ENCODE measurements around the gene MYL3. TPM values are rescaled to one million over a fixed set of nuclear protein-coding genes. Genes with fewer than 3 reads are reported as not detected.
"Not testable (repeated sequence)": the region's sequence is repeated elsewhere in the genome, so short reads cannot be mapped to it uniquely, and the experiment has no call there.

MYL3 gene
- total RNA-seq (not detected), total RNA-seq (0 to 0.15 (median 0) reads per million in 29 experiments)
- not detected for total RNA-seq (2013)

- Histone ChIP-seq H3K36me3 (ENCODE audit: control insufficient read depth in 2 of 2, extremely low read depth in 1 of 2, insufficient read depth in 1 of 2, low read length in 1 of 2) (no peaks in the 10 kb centered on the region), H3K27me3 (replicated peaks in 1 of 2; ENCODE audit: control insufficient read depth in 2 of 2, extremely low read depth in 1 of 2, insufficient read depth in 2 of 2, low read length in 1 of 2) (peaks cover 0 to 17% of the 10 kb centered on the region in 2 experiments), H3K27ac (ENCODE audit: low read length) (no peak within 1 kb of the TSS), H3K4me1 (ENCODE audit: control insufficient read depth in 1 of 2, extremely low read depth in 1 of 2, insufficient read depth in 2 of 2, low read length in 2 of 2) (no peaks in the 10 kb centered on the region), H3K9me3 (no peaks in the 10 kb centered on the region), H3K4me3 (ENCODE audit: control insufficient read depth in 1 of 2, extremely low read depth in 1 of 2, low read length in 1 of 2) (no peak within 1 kb of the TSS)
- ChIA-PET CTCF (no interaction called here), POLR2A (no interaction called here)
- DNase-seq: peak in 1 of 35 experiments; percentile 0
- peaks cover 0 to 3% of the 10 kb centered on the region in 2 donors for H3K27me3 Mint-ChIP-seq
- no peaks in the 10 kb centered on the region for H3K4me1 Mint-ChIP-seq
- H3K27ac Mint-ChIP-seq: no peak within 1 kb of the TSS
- H3K36me3 Mint-ChIP-seq: no peaks in the 10 kb centered on the region
- ATAC-seq (replicated peaks in 1 of 4): no peak
- no peak within 1 kb of the TSS for H3K4me3 Mint-ChIP-seq
- H3K9me3 Mint-ChIP-seq: no peaks in the 10 kb centered on the region
- 91% methylated on average over 4 of the region's 7 CpGs for WGBS (ENCODE audit: insufficient coverage)
Measured at GRCh38 chr3:46863261-46863782, at the start of gene MYL3. Gene MYL3 (minus strand): TSS chr3:46863444. CDS start chr3:46863390, 54 bp downstream.

- Mint-ChIP-seq H3K9me3 (peaks cover 0 to 3% (median 2%) of the 10 kb centered on the region in 3 donors), H3K27ac (no peak overlapping the region), H3K27me3 (no peaks in the 10 kb centered on the region), H3K4me3 (no peak overlapping the region), H3K36me3 (peaks cover 16% of the 10 kb centered on the region), H3K4me1 (peaks cover 16 to 26% (median 19%) of the 10 kb centered on the region in 3 donors)
- CTCF ChIA-PET: interaction anchor here (0.5 to 1.1 kb wide), 4 partner anchors 14 to 211 kb away, joined by 3 read pairs; no protein-coding TSS in a partner anchor
- H3K4me3 ChIP-seq (ENCODE audit: control insufficient read depth in 1 of 2, extremely low read depth in 1 of 2, low read length in 1 of 2): no peak overlapping the region
- H3K9me3 ChIP-seq: no peaks in the 10 kb centered on the region
- peaks cover 0 to 13% of the 10 kb centered on the region in 2 experiments for H3K27me3 ChIP-seq (replicated peaks in 1 of 2; ENCODE audit: control insufficient read depth in 2 of 2, extremely low read depth in 1 of 2, insufficient read depth in 2 of 2, low read length in 1 of 2)
- peaks cover 0 to 24% of the 10 kb centered on the region in 2 experiments for H3K4me1 ChIP-seq (ENCODE audit: control insufficient read depth in 1 of 2, extremely low read depth in 1 of 2, insufficient read depth in 2 of 2, low read length in 2 of 2)
- WGBS (ENCODE audit: insufficient coverage): no CpG with 5 or more reads among the region's 3 CpGs
- H3K36me3 ChIP-seq (ENCODE audit: control insufficient read depth in 2 of 2, extremely low read depth in 1 of 2, insufficient read depth in 1 of 2, low read length in 1 of 2): peaks cover 0 to 8% of the 10 kb centered on the region in 2 donors
- ATAC-seq (replicated peaks in 1 of 4) (no peak), DNase-seq (no peak)
- POLR2A ChIA-PET: interaction anchor here (0.7 kb wide), 2 partner anchors 460 to 947 kb away, joined by 3 to 5 read pairs; no protein-coding TSS in a partner anchor
- no peak overlapping the region for H3K27ac ChIP-seq (ENCODE audit: low read length)
Measured at GRCh38 chr3:46912986-46913385, 49.7 kb upstream of the MYL3 start.

GRCh38 chr3:46910914-46911313 lies 47.7 kb upstream of the MYL3 start:
- CTCF ChIA-PET: interaction anchor here in 1 of 2 donors (0.7 to 0.8 kb wide), 2 partner anchors 9 to 65 kb away, joined by 3 read pairs; no protein-coding TSS in a partner anchor
- H3K27me3 Mint-ChIP-seq; H3K36me3 ChIP-seq (ENCODE audit: control insufficient read depth in 2 of 2, extremely low read depth in 1 of 2, insufficient read depth in 1 of 2, low read length in 1 of 2); POLR2A ChIA-PET; DNase-seq; H3K9me3 Mint-ChIP-seq; H3K4me3 ChIP-seq (ENCODE audit: control insufficient read depth in 1 of 2, extremely low read depth in 1 of 2, low read length in 1 of 2); H3K36me3 Mint-ChIP-seq; H3K4me3 Mint-ChIP-seq; H3K9me3 ChIP-seq; ATAC-seq (replicated peaks in 1 of 4); H3K27ac ChIP-seq (ENCODE audit: low read length); H3K27ac Mint-ChIP-seq: not testable (repeated sequence)
- WGBS (ENCODE audit: insufficient coverage): 94% methylated on average over 5 of the region's 10 CpGs
- Histone ChIP-seq H3K4me1 (ENCODE audit: control insufficient read depth in 1 of 2, extremely low read depth in 1 of 2, insufficient read depth in 2 of 2, low read length in 2 of 2) (peaks cover 0 to 23% of the 10 kb centered on the region in 2 experiments), H3K27me3 (replicated peaks in 1 of 2; ENCODE audit: control insufficient read depth in 2 of 2, extremely low read depth in 1 of 2, insufficient read depth in 2 of 2, low read length in 1 of 2) (peaks cover 0 to 21% of the 10 kb centered on the region in 2 experiments)
- H3K4me1 Mint-ChIP-seq: peaks cover 16 to 22% (median 19%) of the 10 kb centered on the region in 3 donors

GRCh38 chr3:46910166-46910760 lies 47.0 kb upstream of the MYL3 start:
- no peak for DNase-seq
- WGBS (ENCODE audit: insufficient coverage): 76% methylated on average over 6 of the region's 6 CpGs

GRCh38 chr3:46909535-46910161 lies 46.4 kb upstream of the MYL3 start:
- WGBS (ENCODE audit: insufficient coverage): 30% methylated on average over 17 of the region's 18 CpGs
- H3K4me1 ChIP-seq (ENCODE audit: control insufficient read depth in 1 of 2, extremely low read depth in 1 of 2, insufficient read depth in 2 of 2, low read length in 2 of 2): peaks cover 0 to 18% of the 10 kb centered on the region in 2 experiments
- H3K9me3 ChIP-seq: no peaks in the 10 kb centered on the region
- no peak overlapping the region for H3K27ac Mint-ChIP-seq
- ChIA-PET CTCF (interaction anchor here (0.6 to 1.1 kb wide), 13 partner anchors 9 to 413 kb away, joined by 3 to 6 read pairs (median 4); no protein-coding TSS in a partner anchor), POLR2A (no interaction called here)
- no peak overlapping the region for H3K4me3 ChIP-seq (ENCODE audit: control insufficient read depth in 1 of 2, extremely low read depth in 1 of 2, low read length in 1 of 2)
- no peak overlapping the region for H3K4me3 Mint-ChIP-seq
- DNase-seq: peak; percentile 47 to 82 (median 73)
- no peaks in the 10 kb centered on the region for H3K9me3 Mint-ChIP-seq
- no peaks in the 10 kb centered on the region for H3K27me3 Mint-ChIP-seq
- ATAC-seq (replicated peaks in 1 of 4): peak; percentile 72 to 83 (median 80)
- H3K27me3 ChIP-seq (replicated peaks in 1 of 2; ENCODE audit: control insufficient read depth in 2 of 2, extremely low read depth in 1 of 2, insufficient read depth in 2 of 2, low read length in 1 of 2): peaks cover 0 to 21% of the 10 kb centered on the region in 2 experiments
- no peak overlapping the region for H3K27ac ChIP-seq (ENCODE audit: low read length)
- H3K4me1 Mint-ChIP-seq: peaks cover 16 to 19% (median 16%) of the 10 kb centered on the region in 3 donors
- H3K36me3 Mint-ChIP-seq: no peaks in the 10 kb centered on the region
- no peaks in the 10 kb centered on the region for H3K36me3 ChIP-seq (ENCODE audit: control insufficient read depth in 2 of 2, extremely low read depth in 1 of 2, insufficient read depth in 1 of 2, low read length in 1 of 2)

More at GRCh38 chr3:46910166-46910760, 47.0 kb upstream of the MYL3 start:
- peaks cover 0 to 18% of the 10 kb centered on the region in 2 experiments for H3K4me1 ChIP-seq (ENCODE audit: control insufficient read depth in 1 of 2, extremely low read depth in 1 of 2, insufficient read depth in 2 of 2, low read length in 2 of 2)
- Mint-ChIP-seq H3K36me3 (peaks cover 1% of the 10 kb centered on the region), H3K27ac (no peak overlapping the region), H3K9me3 (no peaks in the 10 kb centered on the region), H3K4me1 (peaks cover 16 to 19% (median 18%) of the 10 kb centered on the region in 3 donors), H3K4me3 (no peak overlapping the region), H3K27me3 (no peaks in the 10 kb centered on the region)
- H3K36me3 ChIP-seq (ENCODE audit: control insufficient read depth in 2 of 2, extremely low read depth in 1 of 2, insufficient read depth in 1 of 2, low read length in 1 of 2): no peaks in the 10 kb centered on the region
- peaks cover 0 to 21% of the 10 kb centered on the region in 2 experiments for H3K27me3 ChIP-seq (replicated peaks in 1 of 2; ENCODE audit: control insufficient read depth in 2 of 2, extremely low read depth in 1 of 2, insufficient read depth in 2 of 2, low read length in 1 of 2)
- ChIA-PET POLR2A (no interaction called here), CTCF (interaction anchor here (0.6 to 1.1 kb wide), 14 partner anchors 9 to 414 kb away, joined by 3 to 6 read pairs (median 4); no protein-coding TSS in a partner anchor)
- no peak for ATAC-seq (replicated peaks in 1 of 4)
- no peaks in the 10 kb centered on the region for H3K9me3 ChIP-seq
- no peak overlapping the region for H3K27ac ChIP-seq (ENCODE audit: low read length)
- no peak overlapping the region for H3K4me3 ChIP-seq (ENCODE audit: control insufficient read depth in 1 of 2, extremely low read depth in 1 of 2, low read length in 1 of 2)

DNA sequence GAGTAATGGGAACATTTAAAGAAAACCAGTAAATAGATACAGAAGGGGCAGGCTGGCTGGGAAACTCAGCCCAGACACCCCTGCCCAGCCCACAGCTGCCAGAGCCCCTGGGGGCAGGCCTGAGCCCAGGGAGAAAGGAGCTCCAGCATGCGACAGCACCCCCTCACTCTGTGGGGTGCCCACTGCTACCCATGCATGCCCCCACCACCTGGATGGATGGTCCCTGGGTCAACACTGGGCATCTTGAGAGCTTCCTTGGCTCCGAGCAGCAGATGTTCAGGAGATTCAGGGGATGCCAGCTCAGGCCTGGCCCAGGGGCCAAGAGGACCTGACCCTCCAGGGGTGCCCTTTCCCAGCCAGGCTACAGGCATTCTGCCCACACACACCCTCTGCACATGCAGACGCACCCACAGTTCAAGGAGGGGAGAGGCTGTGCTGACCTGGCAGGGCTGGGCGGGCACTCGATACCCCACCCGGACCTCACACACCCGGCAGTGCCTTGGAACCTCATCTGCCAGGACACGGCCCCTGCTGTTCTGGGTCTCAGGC lies 45.8 kb upstream of the MYL3 start:
- DNase-seq: no peak
- POLR2A ChIA-PET: no interaction called here

More for the DNA sequence above, 45.8 kb upstream of the MYL3 start:
- Mint-ChIP-seq H3K36me3 (no peaks in the 10 kb centered on the region), H3K9me3 (no peaks in the 10 kb centered on the region), H3K27me3 (no peaks in the 10 kb centered on the region), H3K4me1 (peaks cover 14 to 16% (median 14%) of the 10 kb centered on the region in 3 donors), H3K27ac (no peak overlapping the region), H3K4me3 (no peak overlapping the region)
- peak in 2 of 4 experiments; percentile 10 to 11 for ATAC-seq (replicated peaks in 1 of 4)
- CTCF ChIA-PET: interaction anchor here in 1 of 2 donors (0.6 to 1.1 kb wide), 10 partner anchors 8 to 368 kb away, joined by 3 to 6 read pairs (median 4); no protein-coding TSS in a partner anchor
- no peak overlapping the region for H3K27ac ChIP-seq (ENCODE audit: low read length)
- peaks cover 0 to 21% of the 10 kb centered on the region in 2 experiments for H3K27me3 ChIP-seq (replicated peaks in 1 of 2; ENCODE audit: control insufficient read depth in 2 of 2, extremely low read depth in 1 of 2, insufficient read depth in 2 of 2, low read length in 1 of 2)
- no peaks in the 10 kb centered on the region for H3K36me3 ChIP-seq (ENCODE audit: control insufficient read depth in 2 of 2, extremely low read depth in 1 of 2, insufficient read depth in 1 of 2, low read length in 1 of 2)
- H3K4me1 ChIP-seq (ENCODE audit: control insufficient read depth in 1 of 2, extremely low read depth in 1 of 2, insufficient read depth in 2 of 2, low read length in 2 of 2): peaks cover 0 to 18% of the 10 kb centered on the region in 2 experiments
- H3K4me3 ChIP-seq (ENCODE audit: control insufficient read depth in 1 of 2, extremely low read depth in 1 of 2, low read length in 1 of 2): no peak overlapping the region
- H3K9me3 ChIP-seq: no peaks in the 10 kb centered on the region
- 64% methylated on average over 8 of the region's 8 CpGs for WGBS (ENCODE audit: insufficient coverage)

All from T-cell (primary cell).